ENCODE results near the gene PRPF40B. TPM values are rescaled to one million over a fixed set of nuclear protein-coding genes. Genes with fewer than 3 reads are reported as not detected.
A peak's percentile ranks its signal among the peaks of the same experiment; 100 is the strongest.

PRPF40B gene
- total RNA-seq, 1 donor from 2014 or later = 15.1 TPM

GRCh38 chr12:49621651-49622500, 1.5 kb upstream of the PRPF40B start:
- Mint-ChIP-seq H3K27me3 (ENCODE audit: low read depth) (peaks cover 1% of the 10 kb centered on the region), H3K9me3 (ENCODE audit: low read depth) (no peaks in the 10 kb centered on the region), H3K4me3 (ENCODE audit: unreplicated experiment) (peak overlapping the region; percentile 84), H3K36me3 (ENCODE audit: low read depth) (no peaks in the 10 kb centered on the region), H3K4me1 (ENCODE audit: low read depth) (peaks cover 29% of the 10 kb centered on the region), H3K27ac (ENCODE audit: unreplicated experiment) (no peak overlapping the region)
- TF ChIP-seq CTCF (IDR thresholded peaks at IDR 0.05) = no peak
- DNase-seq (ENCODE audit: low spot score) = no peak

GRCh38 chr12:49622501-49623141, 740 bp upstream of the PRPF40B start:
- Mint-ChIP-seq H3K9me3 (ENCODE audit: low read depth) (no peaks in the 10 kb centered on the region), H3K4me3 (ENCODE audit: unreplicated experiment) (peak overlapping the region; percentile 84), H3K4me1 (ENCODE audit: low read depth) (peaks cover 29% of the 10 kb centered on the region), H3K36me3 (ENCODE audit: low read depth) (no peaks in the 10 kb centered on the region), H3K27ac (ENCODE audit: unreplicated experiment) (peak overlapping the region; percentile 93), H3K27me3 (ENCODE audit: low read depth) (peaks cover 1% of the 10 kb centered on the region)
- no peak for TF ChIP-seq CTCF (IDR thresholded peaks at IDR 0.05)
- no peak for DNase-seq (ENCODE audit: low spot score)

- H3K9me3 Mint-ChIP-seq (ENCODE audit: low read depth) = no peaks in the 10 kb centered on the region
- H3K4me3 Mint-ChIP-seq (ENCODE audit: unreplicated experiment) = no peak overlapping the region
Observed at GRCh38 chr12:49624921-49625577, 1.7 kb downstream of the PRPF40B start.

GRCh38 chr12:49626169-49626835, 2.9 kb downstream of the PRPF40B start:
- Mint-ChIP-seq H3K36me3 (ENCODE audit: low read depth) (no peaks in the 10 kb centered on the region), H3K4me3 (ENCODE audit: unreplicated experiment) (no peak overlapping the region), H3K4me1 (ENCODE audit: low read depth) (peaks cover 23% of the 10 kb centered on the region), H3K27ac (ENCODE audit: unreplicated experiment) (no peak overlapping the region), H3K27me3 (ENCODE audit: low read depth) (no peaks in the 10 kb centered on the region), H3K9me3 (ENCODE audit: low read depth) (no peaks in the 10 kb centered on the region)
- no peak for DNase-seq (ENCODE audit: low spot score)
- peak; percentile 34 for TF ChIP-seq CTCF (IDR thresholded peaks at IDR 0.05)

More at GRCh38 chr12:49624921-49625577, 1.7 kb downstream of the PRPF40B start:
- H3K27me3 Mint-ChIP-seq (ENCODE audit: low read depth) = no peaks in the 10 kb centered on the region
- H3K27ac Mint-ChIP-seq (ENCODE audit: unreplicated experiment) = no peak overlapping the region
- peaks cover 29% of the 10 kb centered on the region for H3K4me1 Mint-ChIP-seq (ENCODE audit: low read depth)
- no peaks in the 10 kb centered on the region for H3K36me3 Mint-ChIP-seq (ENCODE audit: low read depth)
- TF ChIP-seq CTCF (IDR thresholded peaks at IDR 0.05) = no peak
- no peak for DNase-seq (ENCODE audit: low spot score)

GRCh38 chr12:49626836-49627235, 3.5 kb downstream of the PRPF40B start:
- no peak for TF ChIP-seq CTCF (IDR thresholded peaks at IDR 0.05)
- Mint-ChIP-seq H3K9me3 (ENCODE audit: low read depth) (no peaks in the 10 kb centered on the region), H3K27me3 (ENCODE audit: low read depth) (no peaks in the 10 kb centered on the region), H3K4me1 (ENCODE audit: low read depth) (peaks cover 20% of the 10 kb centered on the region), H3K36me3 (ENCODE audit: low read depth) (no peaks in the 10 kb centered on the region), H3K27ac (ENCODE audit: unreplicated experiment) (no peak overlapping the region), H3K4me3 (ENCODE audit: unreplicated experiment) (no peak overlapping the region)
- DNase-seq (ENCODE audit: low spot score) = no peak

Measured in chondrocyte (in vitro differentiated cells).